Superior temporal gyrus (tissue), 1 donor: ENCODE results near the gene SLC27A3.
"Not testable (repeated sequence)": the region's sequence is repeated elsewhere in the genome, so short reads cannot be mapped to it uniquely, and the experiment has no call there.

Source experiments
- DNase-seq: peaks from one replicate; pipeline ENCODE4 v3.0.0-alpha.2; 2016; ENCODE audit errors: extremely low spot score

The SLC27A3 gene

DNA sequence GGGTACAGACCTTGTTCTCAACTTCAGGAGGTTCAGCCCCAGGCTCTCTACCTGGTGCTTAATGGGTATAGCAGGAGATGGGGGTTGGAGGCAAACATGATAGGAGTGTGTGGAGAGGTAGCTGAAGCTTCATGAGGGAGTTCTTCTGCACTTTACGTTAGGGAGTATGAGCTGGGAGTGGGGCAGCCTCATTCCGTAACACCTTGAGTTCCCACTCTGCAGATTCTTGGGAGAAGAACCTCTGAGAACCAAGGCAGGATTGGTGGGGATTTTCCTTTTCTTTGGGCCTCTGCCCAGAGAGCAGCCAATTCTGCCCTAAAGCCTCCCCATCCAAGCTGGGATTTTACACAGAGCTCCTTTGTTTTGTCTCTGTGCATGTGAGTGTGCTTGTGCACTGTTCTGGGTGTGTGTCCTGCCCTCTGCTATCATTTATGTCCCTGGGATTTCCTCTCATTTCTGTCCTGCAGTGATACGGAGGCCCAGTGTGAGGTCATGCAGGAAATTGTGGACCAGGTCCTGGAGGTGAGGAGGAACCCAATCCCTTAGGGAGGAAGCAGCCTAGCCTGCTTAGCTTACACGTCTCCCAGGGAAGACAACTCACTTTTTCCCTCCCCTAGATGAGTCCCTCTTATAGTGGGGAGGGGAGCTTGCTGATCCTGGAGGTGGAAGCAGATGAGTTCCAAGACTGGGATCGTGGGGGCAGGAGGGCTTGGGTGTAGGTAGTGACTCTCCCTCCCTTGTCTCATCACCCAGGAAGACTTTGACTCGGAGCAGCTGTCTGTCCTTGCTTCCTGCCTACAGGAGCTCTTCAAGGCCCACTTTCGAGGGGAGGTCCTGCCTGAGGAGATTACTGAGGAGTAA lies 11.6 kb upstream of the SLC27A3 start:
- peak; percentile 67 for DNase-seq

GRCh38 chr1:153764310-153764709 lies 10.9 kb upstream of the SLC27A3 start:
- DNase-seq = no peak

GRCh38 chr1:153766663-153767062 lies 8.5 kb upstream of the SLC27A3 start:
- DNase-seq = not testable (repeated sequence)

DNA sequence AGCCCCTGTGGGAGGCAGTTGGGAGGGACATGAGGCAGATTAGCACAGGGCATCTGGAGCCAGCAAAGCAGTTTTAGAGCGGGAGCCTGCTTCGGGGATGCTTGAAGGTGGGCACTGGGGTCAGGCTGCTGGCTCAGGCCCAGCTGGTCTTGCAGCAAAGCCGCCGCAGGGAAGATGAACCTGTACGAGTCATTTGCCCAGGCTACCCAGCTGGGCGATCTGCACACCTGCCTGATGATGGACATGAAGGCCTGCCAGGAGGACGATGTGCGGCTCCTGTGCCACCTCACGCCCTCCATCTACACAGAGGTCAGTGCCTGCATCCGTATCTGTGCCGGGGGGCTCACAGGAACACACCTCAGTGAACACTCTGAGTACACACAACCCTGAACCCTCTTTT lies 7.7 kb upstream of the SLC27A3 start:
- no peak for DNase-seq

- DNase-seq = no peak
Measured at GRCh38 chr1:153768316-153769181, 6.7 kb upstream of the SLC27A3 start.

GRCh38 chr1:153769221-153769620 lies 6.0 kb upstream of the SLC27A3 start:
- DNase-seq = no peak

DNA sequence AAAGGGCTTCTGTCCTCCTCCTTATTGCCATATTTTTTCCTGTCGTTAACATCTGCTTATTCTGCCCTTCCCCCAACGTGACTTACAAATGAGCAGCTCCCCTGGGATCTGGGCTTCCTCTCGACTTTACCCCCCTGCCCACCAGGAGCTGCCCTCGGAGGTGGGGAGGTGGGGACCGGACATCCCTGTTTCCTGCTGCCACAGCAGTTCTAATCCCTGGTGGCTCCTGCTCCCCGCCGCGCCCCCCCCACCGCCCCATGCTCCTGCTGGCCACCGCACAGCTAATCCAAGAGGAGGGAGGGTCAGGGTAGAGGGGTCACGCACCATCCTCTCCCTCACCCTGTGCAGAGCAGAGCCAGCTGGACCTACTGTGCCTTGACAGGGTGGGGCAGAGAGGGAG lies 4.4 kb upstream of the SLC27A3 start:
- no peak for DNase-seq

- no peak for DNase-seq
Measured at GRCh38 chr1:153771261-153771660, 3.9 kb upstream of the SLC27A3 start.

- DNase-seq = no peak
Measured at GRCh38 chr1:153771841-153772593, 3.2 kb upstream of the SLC27A3 start.

GRCh38 chr1:153773096-153773921 lies 1.9 kb upstream of the SLC27A3 start:
- peak; percentile 17 for DNase-seq

DNA sequence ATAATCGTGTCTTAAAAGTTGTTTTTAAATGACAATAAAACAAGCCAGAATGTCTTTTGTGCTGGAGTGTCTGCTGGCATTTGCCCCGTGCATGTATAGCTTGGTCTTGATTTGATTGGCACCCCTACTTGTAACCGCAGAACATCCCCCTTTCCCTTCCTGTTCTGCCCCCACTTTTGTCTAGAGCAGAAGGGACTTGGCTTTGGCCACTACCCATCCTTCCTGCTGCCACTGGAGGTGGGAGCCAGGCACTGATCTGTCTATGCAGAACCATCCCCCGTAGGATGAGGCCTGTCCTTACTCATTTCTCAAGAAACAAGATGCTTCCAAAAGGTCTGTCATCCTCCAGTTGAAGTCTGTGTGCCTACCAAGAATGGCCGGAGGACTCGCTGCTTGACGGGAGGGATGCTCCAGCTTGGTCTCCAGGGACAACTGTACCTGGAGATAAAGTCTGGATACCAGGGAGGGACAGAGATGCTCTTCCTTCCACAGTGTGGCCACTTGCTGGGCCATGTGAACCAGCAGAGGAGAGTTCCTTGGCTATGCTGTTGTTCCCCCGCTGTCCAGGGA lies 1.1 kb upstream of the SLC27A3 start:
- DNase-seq = no peak

GRCh38 chr1:153775458-153776327 lies 486 bp downstream of the SLC27A3 start:
- DNase-seq = no peak

- DNase-seq = no peak
Measured at GRCh38 chr1:153776352-153776751, 1.1 kb downstream of the SLC27A3 start.

DNA sequence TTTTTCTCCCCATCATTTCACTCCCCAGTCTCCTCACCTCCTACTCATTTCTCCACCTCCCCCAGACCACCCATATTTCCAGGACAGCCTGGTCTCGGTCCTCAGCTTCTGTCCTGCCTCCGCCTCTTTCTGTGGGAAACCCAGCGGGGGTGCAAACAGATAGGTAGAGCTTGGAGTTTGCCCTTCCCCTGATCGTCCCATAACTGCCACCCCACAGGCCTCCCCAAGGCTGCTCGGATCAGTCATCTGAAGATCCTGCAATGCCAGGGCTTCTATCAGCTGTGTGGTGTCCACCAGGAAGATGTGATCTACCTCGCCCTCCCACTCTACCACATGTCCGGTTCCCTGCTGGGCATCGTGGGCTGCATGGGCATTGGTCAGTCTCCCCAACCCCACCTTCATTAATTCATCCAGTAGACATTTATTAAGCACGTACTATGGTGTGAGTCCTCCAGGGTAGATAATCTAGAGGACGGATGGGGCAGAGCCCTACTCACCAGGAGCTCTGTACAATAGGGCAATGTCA lies 1.7 kb downstream of the SLC27A3 start:
- no peak for DNase-seq

DNA sequence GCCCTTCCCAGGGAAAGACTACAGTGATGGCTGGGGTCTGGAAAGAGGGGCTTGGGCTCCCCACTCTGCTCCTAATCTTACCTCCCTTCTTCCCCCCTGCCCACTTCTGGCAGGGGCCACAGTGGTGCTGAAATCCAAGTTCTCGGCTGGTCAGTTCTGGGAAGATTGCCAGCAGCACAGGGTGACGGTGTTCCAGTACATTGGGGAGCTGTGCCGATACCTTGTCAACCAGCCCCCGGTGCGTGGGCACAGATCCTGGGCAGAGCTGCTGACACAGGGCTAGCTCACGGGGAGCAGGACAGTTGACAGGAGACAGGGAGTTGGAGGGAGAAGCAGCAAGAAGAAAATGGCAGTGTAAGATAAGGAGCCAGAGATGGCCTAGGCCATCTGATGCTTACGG lies 2.4 kb downstream of the SLC27A3 start:
- DNase-seq = peak; percentile 15

DNA sequence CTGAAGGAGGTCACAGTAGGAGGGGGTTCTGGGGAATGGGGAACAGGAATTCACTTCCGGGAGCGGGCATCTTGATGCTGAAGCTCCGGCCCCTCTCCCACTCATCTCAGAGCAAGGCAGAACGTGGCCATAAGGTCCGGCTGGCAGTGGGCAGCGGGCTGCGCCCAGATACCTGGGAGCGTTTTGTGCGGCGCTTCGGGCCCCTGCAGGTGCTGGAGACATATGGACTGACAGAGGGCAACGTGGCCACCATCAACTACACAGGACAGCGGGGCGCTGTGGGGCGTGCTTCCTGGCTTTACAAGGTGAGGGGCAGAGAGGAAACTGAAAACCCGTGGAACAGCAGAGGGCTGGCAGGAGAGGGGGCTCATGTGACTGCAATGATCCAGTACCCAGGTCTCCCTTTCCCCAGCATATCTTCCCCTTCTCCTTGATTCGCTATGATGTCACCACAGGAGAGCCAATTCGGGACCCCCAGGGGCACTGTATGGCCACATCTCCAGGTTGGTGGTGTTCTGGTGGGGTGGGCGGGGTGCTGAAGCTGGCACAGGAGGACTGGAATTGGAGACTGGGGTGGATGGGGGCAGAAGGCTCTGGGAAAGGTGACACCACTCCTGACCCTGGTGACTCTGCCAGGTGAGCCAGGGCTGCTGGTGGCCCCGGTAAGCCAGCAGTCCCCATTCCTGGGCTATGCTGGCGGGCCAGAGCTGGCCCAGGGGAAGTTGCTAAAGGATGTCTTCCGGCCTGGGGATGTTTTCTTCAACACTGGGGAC lies 3.0 kb downstream of the SLC27A3 start:
- DNase-seq = no peak

GRCh38 chr1:153778824-153779519 lies 3.8 kb downstream of the SLC27A3 start:
- DNase-seq = no peak
